ENCODE results near the gene FLOT2.
"Not testable (repeated sequence)": the region's sequence is repeated elsewhere in the genome, so short reads cannot be mapped to it uniquely, and the experiment has no call there.

FLOT2 gene, protein sequence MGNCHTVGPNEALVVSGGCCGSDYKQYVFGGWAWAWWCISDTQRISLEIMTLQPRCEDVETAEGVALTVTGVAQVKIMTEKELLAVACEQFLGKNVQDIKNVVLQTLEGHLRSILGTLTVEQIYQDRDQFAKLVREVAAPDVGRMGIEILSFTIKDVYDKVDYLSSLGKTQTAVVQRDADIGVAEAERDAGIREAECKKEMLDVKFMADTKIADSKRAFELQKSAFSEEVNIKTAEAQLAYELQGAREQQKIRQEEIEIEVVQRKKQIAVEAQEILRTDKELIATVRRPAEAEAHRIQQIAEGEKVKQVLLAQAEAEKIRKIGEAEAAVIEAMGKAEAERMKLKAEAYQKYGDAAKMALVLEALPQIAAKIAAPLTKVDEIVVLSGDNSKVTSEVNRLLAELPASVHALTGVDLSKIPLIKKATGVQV

DNA sequence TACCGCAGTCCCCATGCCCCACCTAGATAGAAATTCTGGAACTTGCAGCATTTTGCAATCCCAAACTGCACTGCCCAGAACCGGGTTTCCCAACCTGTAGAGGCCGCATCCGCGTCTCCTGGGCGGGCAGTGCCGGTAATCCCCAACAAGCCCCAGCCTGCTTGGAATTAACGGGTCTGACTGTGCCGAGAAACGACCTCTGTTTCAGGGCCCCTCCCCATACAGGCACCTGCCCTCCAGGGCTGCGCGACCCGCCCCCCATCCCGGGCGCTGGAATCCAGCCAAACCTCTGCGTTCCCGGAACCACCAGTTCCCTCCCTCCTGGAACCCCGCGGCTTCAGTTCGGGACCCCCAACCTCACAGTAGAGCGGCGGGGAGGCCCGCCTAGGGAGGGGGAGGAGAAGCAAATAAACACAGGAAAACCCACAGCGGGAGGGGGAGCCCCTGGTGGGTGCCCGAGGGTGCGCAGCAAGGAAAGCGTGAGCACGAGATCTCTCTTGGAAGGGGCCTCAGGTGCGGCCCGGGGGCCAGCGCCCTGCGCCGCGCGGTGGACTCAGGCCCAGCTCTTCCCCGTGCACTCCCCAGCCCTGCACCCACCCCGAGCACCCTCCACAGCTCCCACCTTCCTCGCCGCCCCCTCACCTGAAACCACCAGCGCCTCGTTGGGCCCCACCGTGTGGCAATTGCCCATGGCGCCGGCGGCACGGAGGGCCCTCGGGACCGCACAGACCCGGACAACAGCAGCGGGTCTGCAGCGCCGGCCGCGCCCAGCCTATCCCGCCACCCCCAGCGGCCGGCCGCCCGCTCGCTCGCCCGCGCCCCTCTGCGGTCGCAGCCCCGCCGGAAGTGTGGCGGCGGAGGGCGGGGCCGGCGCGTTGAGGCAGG is at the start of gene FLOT2:
Gene FLOT2 (minus strand): TSS at position 850 of the 885 bp plus-strand sequence. CDS start 159 bp downstream, at position 691.
- DNase-seq: peak in 1 of 2 experiments; percentile 48

DNA sequence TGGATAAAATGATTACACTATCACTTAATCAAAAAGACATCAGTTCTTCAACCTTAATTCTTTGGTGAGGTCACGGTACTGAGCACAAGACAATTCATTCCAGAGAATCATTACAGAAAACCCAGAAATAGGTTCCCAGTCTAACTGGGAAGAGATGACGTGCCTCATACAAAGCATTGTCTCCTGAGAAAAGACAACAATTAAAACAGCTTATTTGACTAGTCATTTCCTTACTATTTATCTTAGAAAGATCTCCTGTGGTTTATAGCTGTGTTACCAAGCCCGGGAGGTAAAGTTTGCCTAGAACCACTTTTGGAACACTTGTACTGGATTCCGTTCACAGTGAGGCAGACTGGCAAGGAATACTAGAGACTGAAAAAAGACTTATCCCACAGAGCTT is 48.7 kb upstream of the FLOT2 start:
- DNase-seq: no peak

DNA sequence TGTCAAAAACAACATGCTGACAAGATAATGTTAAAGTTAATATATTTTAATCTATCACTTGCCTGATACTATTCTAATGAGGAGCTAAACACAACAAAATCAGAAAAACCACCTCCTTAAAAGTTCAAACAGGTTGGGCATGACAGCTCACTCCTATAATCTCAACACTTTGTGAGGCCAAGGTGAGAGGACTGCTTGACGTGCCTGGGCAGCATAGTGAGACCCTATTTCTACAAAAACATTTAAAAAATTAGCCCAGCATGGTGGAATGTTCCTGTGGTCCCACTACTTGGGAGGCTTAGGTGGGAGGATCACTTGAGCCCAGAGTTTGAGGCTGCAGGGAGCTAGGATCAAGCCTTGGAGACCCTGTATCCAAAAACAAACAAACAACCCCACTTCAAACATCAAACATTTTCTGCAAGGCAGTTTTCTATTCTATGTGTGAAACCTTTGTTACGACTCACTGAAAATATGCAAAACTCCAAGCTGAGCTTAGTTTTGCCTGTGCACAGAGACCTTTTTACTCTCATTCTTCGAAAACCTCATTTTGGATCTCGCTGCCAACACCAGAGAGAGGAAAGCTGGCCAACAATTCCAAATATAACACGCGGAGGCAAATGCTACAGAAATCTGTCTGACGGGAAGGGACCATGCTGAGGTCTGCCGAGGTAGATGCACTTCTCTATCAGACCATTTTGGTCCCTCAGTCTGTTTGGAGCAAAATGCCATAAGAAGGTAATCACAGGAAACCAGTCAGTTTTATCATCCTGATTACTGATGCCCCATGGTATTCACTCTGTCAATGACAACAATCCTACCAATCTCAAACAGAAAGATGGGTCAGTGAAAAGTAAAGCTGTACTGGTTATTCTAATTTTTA is 47.6 kb upstream of the FLOT2 start:
- no peak for DNase-seq

DNA sequence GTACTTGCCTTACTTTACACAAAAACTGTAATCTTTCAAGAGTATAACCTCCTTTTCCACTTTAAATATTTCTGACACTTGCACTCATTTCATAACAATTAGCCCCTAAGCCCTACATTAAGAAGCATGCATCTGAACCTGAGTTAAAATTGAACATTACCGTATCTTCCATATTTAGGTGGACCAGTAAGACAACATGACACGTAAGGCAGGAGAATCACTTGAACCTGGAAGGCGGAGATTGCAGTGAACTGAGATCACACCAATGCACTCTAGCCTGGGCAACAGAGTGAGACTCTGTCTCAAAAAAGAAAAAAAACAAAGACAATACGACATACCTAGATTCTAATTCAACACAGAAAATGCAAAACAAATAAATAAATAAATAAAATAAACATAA is 46.8 kb upstream of the FLOT2 start:
- no peak for DNase-seq

DNA sequence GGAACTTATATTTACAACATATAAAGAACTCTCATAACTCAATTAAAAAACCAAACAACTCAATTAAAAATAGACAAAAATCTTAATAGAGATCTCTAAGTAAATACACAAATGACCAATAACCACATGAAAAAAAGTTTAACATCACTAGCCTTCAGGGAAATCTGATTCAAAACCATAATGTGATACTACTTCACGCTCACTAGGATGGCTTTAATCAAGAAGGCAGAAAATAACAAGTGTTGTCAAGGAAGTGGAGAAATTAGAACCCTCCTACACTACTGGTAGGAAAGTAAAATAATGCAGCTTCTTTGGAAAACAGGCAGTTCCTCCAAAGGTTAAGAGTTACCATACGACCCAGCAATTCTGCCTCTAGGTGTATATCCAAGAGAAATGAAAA is 45.4 kb upstream of the FLOT2 start:
- no peak for DNase-seq

DNA sequence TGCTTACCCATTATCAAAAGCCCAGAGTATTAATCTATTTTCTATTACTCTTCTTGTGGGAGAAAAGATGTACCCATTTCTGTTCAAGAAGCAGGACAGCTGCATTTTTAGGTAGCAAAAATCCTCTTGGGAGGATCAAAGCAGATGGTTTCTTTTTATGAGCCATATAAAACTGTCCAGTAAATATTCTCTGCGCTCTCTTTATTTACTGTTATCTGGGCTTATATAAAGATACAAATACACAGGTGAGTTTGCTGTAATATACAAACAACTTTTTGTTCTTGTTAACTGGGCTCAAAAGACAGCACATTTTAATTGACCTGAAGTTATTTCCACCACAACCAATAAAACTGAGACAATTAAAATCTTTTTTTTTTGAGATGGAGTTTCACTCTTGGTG is 43.7 kb upstream of the FLOT2 start:
- DNase-seq: no peak

DNA sequence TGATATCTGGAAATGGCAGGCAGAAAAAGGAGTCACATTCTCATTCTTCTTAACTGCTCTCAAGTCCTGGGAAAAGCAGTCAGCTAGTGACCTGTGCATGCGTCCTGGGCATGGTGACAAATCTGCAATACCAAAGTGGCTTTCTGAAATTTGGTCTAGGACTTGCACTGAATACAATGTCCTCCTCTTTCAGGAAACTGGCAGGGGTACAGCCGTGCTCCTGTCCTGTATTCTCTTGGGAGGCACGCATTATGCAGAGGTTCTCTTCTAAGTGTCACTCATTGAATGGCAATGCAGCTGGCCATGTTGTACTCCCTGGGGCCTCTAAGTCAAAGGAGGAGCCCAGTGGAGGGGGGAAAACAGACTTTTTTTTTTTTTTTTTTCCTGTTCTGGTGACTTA is 43.1 kb upstream of the FLOT2 start:
- no peak for DNase-seq

DNA sequence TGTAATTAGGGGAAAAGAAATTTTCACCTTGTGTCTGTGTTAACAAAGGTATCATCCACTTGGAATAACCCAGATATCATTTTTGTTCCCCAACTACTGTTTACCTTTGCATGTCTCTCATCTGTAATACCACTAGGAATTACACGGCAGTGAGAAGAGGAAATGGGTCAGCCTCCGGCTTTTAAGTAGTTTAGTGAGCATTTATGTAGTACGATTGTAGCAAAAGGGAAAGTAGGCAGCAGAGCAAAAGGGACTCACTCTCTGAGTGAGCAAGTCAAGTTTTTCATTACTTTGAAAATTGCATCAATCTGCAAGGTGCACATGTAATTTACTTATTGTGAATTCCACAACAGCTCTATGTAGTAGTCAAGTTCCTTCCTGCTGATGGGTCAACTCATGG is 42.6 kb upstream of the FLOT2 start:
- DNase-seq: no peak

DNA sequence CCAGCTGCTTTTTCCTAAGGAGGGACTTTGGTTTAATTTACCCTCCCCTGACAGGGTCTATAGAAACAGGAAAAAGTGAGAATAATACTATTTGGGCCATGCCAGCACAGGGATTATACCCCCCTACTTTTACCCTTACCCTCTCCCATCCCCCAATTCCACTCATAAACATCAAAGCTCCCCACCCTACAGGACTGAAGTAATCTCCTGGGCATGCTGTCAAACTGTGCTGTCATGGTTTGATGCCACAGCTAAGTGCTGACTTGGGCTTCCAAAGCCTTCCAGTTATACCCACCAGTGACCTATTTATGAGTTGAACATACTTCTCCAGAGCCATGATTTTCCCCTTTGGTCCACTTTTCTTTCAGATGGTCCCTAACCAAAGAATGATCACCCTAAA is 41.0 kb upstream of the FLOT2 start:
- DNase-seq: no peak

DNA sequence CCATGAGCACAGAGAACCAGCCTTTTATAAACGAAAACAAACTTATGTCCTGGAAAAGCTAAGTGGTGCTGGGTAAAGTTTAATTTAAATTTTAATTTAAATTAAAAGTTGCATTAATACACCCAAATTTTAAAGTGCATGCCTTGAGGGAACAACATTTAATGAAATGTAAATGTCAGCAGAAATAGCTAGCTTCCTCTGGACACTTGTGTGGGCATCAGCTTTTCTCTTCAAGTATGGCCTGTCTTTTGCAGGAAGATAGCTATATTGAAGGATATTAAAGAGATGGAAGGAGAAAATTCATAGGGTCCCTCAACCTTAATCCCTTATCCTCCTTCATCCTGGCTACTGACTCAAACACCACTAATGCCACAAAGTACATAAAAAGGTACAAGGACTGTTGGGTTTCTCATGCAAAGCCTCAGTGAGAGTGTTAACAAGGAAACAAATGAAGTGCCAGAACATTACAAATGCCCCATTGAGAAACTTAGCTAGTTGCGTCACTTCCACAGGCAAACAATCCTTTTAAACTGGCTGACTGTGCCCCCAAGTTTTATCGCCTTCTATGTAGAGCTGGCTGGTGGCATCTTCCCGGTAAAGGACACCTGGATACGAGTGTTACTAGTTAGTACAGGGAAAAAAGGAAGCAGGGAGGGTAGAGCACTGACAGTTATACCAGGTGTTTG is 39.7 kb upstream of the FLOT2 start:
- peak; percentile 14 to 35 for DNase-seq

DNA sequence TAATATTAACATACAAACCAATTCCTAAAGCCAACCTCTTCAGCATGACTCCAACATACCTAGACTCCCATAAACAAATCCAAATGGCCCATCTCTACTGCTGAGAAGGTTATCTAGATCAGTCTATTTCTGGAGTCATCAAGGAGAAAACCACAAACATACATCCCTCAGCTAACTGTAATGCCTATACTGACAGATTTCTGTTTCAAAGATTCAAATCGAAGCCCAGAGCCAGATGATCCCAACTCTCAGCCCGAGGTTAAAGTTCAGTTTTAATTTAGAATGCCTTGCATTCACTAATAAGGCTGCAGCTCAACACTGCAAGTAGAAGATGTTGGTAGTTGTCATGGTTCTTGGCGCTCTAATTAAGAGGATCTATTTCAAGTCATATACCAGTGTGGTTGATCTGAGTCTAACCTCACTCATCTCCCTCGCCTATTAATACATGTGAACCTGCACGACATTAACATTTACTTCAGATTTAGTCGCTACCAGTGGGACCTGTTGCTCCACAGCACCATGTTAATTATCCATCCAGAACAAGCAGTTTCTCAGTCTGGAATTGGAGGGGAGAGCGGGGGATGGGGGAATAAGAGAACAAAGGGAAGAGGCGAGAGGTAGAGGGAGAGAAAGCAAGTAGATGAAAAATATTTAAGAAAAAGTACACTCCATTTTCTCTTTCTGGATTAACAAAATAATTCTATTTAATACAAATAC is 38.4 kb upstream of the FLOT2 start:
- no peak for DNase-seq

DNA sequence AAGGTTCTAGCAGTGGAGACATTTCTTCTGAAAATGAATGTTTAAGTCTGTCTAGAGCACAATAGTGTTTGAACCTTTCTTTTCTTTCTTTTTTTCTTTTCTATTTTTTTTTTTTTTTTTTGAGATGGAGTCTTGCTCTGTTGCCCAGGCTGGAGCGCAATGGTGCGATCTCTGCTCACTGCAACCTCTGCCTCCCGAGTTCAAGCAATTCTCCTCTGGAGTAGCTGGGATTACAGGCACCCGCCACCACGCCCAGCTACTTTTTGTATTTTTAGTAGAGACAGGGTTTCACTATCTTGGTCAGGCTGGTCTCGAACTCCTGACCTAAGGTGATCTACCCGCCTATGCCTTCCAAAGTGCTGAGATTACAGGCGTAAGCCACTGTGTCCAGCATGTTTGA is 37.0 kb upstream of the FLOT2 start:
- not testable (repeated sequence) for DNase-seq

DNA sequence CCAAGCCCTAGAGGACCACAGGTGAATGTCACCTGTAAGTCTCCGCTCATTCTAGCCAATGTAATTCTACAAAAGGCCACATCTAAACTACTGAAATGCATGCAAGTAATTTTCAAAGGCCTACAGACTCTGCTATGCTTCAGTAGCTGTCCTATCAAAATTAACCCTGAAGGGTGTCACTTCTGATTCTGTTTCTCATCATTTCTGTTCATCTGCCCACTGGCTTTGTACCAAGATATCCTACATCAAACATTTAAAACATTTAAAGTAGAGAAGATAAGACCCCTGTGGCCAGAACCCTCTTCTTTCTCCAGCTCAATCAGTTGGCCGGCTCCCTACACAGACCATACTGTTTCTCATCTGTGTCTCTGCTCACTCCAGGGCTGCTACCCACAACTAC is 32.3 kb upstream of the FLOT2 start:
- no peak for DNase-seq

DNA sequence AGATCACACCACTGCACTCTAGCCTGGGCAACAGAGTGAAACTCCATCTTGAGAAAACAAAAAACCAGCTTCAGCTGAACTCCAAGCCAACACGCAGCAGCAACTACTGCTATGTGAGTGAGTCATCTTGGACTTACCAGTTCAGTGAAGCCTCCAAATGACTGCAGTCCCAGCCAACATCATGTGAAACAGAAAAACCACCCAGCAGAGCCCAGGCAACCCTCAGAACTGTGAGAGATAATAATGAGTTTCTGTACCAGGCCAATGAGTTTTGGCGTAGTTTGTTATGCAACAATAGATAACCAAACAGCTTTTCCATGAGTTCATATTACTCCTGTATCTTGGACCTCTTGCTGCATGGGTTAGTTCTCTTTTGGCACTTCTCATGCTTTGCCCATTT is 30.5 kb upstream of the FLOT2 start:
- no peak for DNase-seq

DNA sequence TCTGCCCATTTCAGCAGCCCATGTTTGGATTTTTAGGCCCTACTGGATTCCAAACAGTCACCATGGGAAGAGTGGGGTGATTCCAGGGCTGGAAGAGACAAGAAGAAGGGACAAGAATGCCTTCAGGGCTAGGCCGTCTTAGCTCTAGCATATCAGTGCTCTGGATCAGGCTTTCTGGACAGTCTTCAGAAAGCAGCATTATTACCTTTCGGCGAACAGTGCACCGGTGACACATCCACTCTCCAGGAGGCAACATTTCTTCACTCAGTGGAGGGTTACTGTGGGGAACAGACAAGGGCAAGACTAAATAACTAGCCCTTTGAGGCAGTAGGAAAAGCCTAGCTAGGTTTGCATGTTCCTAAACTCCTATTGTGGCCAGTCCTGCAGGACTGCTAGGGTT is 29.3 kb upstream of the FLOT2 start:
- no peak for DNase-seq

DNA sequence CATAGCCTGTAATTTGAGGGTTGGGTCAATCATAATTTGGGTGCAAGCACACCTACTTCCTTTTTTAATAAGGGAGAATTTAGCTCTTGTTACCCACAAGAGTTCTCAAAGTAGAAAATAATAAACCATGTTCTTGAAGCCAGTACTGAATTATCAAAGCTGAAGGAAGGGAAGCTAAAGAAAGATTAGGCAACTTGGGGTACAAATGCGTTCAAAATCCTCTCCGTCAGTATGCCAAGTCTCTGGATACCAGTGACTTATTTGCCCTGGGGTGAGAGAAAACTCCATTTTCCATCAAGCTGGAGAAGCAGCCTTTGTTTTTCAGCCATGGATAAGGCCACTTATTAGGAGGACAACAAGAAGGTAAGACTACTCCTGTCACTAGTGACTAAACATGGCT is 28.8 kb upstream of the FLOT2 start:
- DNase-seq: no peak

DNA sequence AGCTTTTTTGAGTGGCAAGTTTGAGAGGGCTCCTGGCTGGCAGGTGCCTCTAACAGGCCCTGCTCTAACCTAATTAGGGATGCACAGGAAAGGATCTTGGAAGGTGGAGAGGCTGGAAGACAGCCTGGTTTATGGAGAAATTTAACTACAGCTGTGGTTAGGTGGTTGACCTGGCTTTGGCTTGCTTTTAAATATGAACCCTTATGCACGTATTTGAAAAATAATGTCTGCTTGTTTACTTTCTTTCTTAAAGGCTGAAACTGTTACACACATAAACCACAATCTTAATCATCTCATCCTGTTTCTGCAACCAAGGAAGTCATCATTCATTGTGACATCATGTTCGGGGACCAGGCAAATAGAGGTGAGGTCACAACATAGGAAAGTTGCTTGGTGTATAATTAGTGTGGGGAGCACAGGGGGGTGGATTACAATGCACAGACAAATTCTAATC is 28.4 kb upstream of the FLOT2 start:
- DNase-seq: peak; percentile 61 to 70

DNA sequence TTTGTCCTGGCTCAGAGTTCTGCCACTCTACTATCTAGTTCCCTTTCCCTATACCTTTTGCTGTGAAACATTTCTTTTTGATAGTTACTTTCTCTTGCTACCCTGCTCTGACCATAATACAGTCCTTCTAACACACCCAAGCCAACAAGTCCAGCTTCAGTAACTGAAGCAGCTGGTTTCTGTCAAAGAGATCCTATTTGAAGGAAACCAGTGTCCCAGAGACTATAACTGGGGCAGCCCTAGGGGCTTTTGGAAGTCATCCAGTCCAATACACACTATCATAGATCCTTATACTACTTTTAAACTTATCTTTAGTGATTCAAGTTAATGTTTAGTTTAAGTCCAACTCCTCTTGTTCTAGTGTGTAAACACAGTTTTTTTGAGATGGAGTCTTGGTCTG is 22.7 kb upstream of the FLOT2 start:
- no peak for DNase-seq

DNA sequence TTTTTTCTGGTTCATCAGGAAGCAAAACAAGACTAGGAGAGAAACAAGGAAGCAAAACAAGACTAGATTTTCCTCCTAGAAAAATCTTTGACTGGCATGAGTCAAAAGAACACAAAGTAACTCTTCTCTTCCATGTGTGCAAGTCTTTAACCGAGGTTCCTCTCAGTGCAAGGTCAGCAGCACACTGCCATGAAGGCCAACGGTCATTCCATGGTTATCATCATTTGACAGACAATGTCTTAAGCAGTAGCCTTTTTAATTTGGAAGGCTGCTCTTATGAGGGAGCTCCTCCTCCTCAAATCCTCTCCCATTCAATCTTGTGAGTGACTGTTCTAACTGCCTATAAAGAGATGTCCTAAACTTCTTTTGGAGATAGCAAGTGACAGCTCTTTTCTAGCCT is 20.8 kb upstream of the FLOT2 start:
- DNase-seq: no peak

DNA sequence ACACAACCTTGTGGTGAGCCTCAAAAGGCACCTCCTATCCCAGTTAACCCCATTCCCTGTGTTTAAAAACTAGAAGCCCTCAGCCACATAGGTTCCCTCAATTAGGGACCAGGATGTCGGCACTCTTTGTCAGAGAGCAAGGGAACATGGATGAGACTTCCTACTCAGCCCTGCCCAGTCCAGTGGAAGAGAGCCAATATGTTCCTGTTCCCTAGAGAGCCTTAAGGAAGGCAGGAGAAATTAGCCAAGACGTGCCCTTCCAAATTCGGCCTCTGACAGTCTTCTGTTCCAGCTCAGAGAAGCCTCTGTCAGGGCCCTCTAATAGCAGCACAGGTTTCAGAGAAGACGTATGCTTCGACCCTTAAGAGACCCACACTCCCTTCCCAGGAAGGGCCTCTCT is 19.9 kb upstream of the FLOT2 start:
- DNase-seq: no peak

DNA sequence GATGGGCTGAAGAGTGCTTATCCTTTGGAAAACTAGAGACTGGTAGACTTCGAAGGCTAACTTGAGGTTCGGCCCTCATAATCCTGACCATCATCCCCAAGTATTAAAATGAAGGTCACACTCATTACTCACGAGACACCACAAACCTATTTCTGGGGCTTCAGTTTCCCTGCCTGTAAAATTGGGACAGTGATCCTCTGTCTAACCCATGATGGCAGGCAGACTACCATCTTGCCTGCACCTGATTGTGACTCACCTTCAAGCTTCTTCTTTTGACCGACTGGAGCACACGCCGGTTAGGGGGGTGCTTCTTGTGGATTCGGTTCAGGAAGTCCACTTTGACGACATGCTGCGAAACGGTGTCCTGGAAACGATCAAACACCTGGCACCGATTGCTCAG is 19.5 kb upstream of the FLOT2 start:
- no peak for DNase-seq

All from Kasumi-1 (cell line).